HCT116 (cell line): ENCODE data around the gene PRAF2. TPM values are rescaled to one million over a fixed set of nuclear protein-coding genes. Genes with fewer than 3 reads are reported as not detected.
A peak's percentile ranks its signal among the peaks of the same experiment; 100 is the strongest.

ENCODE experiments used
- ATAC-seq: fragments of 200-7000 bp; cut with Tn5 transposase; 2 replicates; pipeline ENCODE4 v1.9.1; 2020; ENCODE audit warnings: mild to moderate bottlenecking, moderate library complexity
- BruUV-seq: library from RNA; stranded (reverse); fragments of 400-500 nt; replicated peaks from 2 replicates; lab custom pipeline; 2021; lab: Mats Ljungman, UMichigan
- CTCF ChIA-PET: fragments of 300-600 bp; sonication (Branson Sonifier 250); formaldehyde crosslinking; loops from one replicate; lab custom pipeline; 2021; ENCODE audit warnings: antibody characterized with exemption; lab: Charles Lee
- POLR2A ChIA-PET: fragments of 300-600, 350-600 bp; sonication (Branson Sonifier 250); formaldehyde crosslinking; loops from one replicate; lab custom pipeline; 2021; ENCODE audit warnings: antibody characterized with exemption; lab: Charles Lee
- RAD21 ChIA-PET, 2 experiments: fragments of 300-600 bp; sonication (Branson Sonifier 250); formaldehyde crosslinking; loops; one replicate each; lab custom pipeline; 2023; ENCODE audit warnings: low total read pairs in 2 of 2; ENCODE audit not compliant: uncharacterized antibody in 2 of 2, unreplicated experiment in 2 of 2, low non-redundant PET in 1 of 2; lab: Charles Lee
- DNase-seq: peaks from one replicate; pipeline ENCODE4 v3.0.0-alpha.2; 2010; ENCODE audit warnings: low read depth, low spot score
- H2AFZ ChIP-seq: fragments of 200-600 bp; shearing (Covaris generic), sonication (generic); 2 replicates; pipeline ENCODE4 v1.6.1; 2017; ENCODE audit warnings: low read depth, mixed run types, mixed read lengths, antibody characterized with exemption, low read length; ENCODE audit not compliant: poor library complexity, severe bottlenecking
- H3K27ac ChIP-seq: 2 replicates; pipeline ENCODE4 v1.5.1; 2012; ENCODE audit warnings: low read depth, low read length
- H3K27me3 ChIP-seq: fragments of 200-600 bp; sonication (generic); 2 replicates; pipeline ENCODE4 v1.6.1; 2016; ENCODE audit warnings: mixed run types, low read length, mixed read lengths; ENCODE audit not compliant: insufficient read depth
- H3K36me3 ChIP-seq, 2 experiments: fragments of 200-500 bp in 1 of 2; fragments of 200-600 bp in 1 of 2; sonication (Bioruptor generic) in 1 of 2; sonication (generic) in 1 of 2; 2 replicates each; pipeline versions ENCODE4 v1.5.1 to v1.6.1; 2014 to 2016; ENCODE audit warnings: low read length in 2 of 2, inconsistent platforms in 1 of 2, mixed read lengths in 1 of 2, mixed run types in 1 of 2; ENCODE audit not compliant: insufficient read depth in 2 of 2, control insufficient read depth in 1 of 2
- H3K4me1 ChIP-seq, 2 experiments: fragments of 200-600 bp in 1 of 2; sonication (generic) in 1 of 2; 2 replicates each; pipeline versions ENCODE4 v1.5.1 to v1.6.1; 2012 to 2017; ENCODE audit warnings: low read length in 2 of 2, inconsistent platforms in 1 of 2, mild to moderate bottlenecking in 1 of 2, mixed read lengths in 1 of 2, mixed run types in 1 of 2, moderate library complexity in 1 of 2; ENCODE audit not compliant: insufficient read depth in 2 of 2, control insufficient read depth in 1 of 2
- H3K4me2 ChIP-seq: fragments of 200-600 bp; sonication (generic); 2 replicates; pipeline ENCODE4 v1.6.1; 2017; ENCODE audit warnings: mixed run types, low read length, mixed read lengths
- H3K4me3 ChIP-seq, 2 experiments: fragments of 200-600 bp in 1 of 2; sonication (generic) in 1 of 2; replicated peaks in 1 of 2; 2 replicates each; pipeline ENCODE4 v1.5.1; 2011 to 2016; ENCODE audit warnings: low read length in 2 of 2, control low read depth in 1 of 2, low read depth in 1 of 2, mild to moderate bottlenecking in 1 of 2, mixed read lengths in 1 of 2, mixed run types in 1 of 2
- H3K79me2 ChIP-seq: fragments of 200-600 bp; sonication (generic); 2 replicates; pipeline ENCODE4 v1.6.1; 2017; ENCODE audit warnings: mild to moderate bottlenecking, mixed run types, low read length, moderate library complexity, mixed read lengths; ENCODE audit not compliant: insufficient read depth
- H3K9ac ChIP-seq: fragments of 200-600 bp; sonication (generic); 2 replicates; pipeline ENCODE4 v1.6.1; 2016; ENCODE audit warnings: low read length, mixed read lengths
- H3K9me2 ChIP-seq: fragments of 200-600 bp; sonication (generic), shearing (Covaris generic); 2 replicates; pipeline ENCODE4 v1.6.1; 2017; ENCODE audit warnings: mixed run types, mild to moderate bottlenecking, moderate library complexity; ENCODE audit not compliant: insufficient read depth
- H3K9me3 ChIP-seq, 2 experiments: fragments of 200-500 bp in 1 of 2; fragments of 200-600 bp in 1 of 2; sonication (Bioruptor generic) in 1 of 2; sonication (generic) in 1 of 2; 2 replicates each; pipeline ENCODE4 v1.6.1; 2014 to 2017; ENCODE audit warnings: low read length in 2 of 2, mixed read lengths in 2 of 2, inconsistent platforms in 1 of 2, low read depth in 1 of 2, mild to moderate bottlenecking in 1 of 2, mixed run types in 1 of 2, moderate library complexity in 1 of 2; ENCODE audit not compliant: control insufficient read depth in 1 of 2, insufficient read depth in 1 of 2
- H4K20me1 ChIP-seq: fragments of 200-600 bp; sonication (generic), shearing (Covaris generic); 2 replicates; pipeline ENCODE4 v1.6.1; 2017; ENCODE audit warnings: mixed run types, mild to moderate bottlenecking, moderate library complexity; ENCODE audit not compliant: insufficient read depth
- ATF3 ChIP-seq: IDR thresholded peaks from 2 replicates; pipeline ENCODE4 v1.6.1; 2012
- CBX3 ChIP-seq: IDR thresholded peaks from 2 replicates; pipeline ENCODE4 v1.6.1; 2012; ENCODE audit warnings: low read depth
- CEBPB ChIP-seq: IDR thresholded peaks from 2 replicates; pipeline ENCODE4 v1.6.1; 2012; ENCODE audit warnings: low read depth
- ELF1 ChIP-seq: IDR thresholded peaks from 2 replicates; pipeline ENCODE4 v1.6.1; 2012; ENCODE audit warnings: low read depth, borderline replicate concordance
- TCF7L2 ChIP-seq: IDR thresholded peaks from 2 replicates; pipeline ENCODE4 v1.7.0; 2011; ENCODE audit warnings: borderline replicate concordance, inconsistent platforms; ENCODE audit not compliant: insufficient read depth, insufficient read length; ENCODE audit errors: extremely low read depth
- ZFX ChIP-seq: fragments of 450-650 bp; IDR thresholded peaks from 2 replicates; pipeline ENCODE4 v1.6.1; 2017
- intact Hi-C: fragments of 100-400 bp; cut with micrococcal nuclease; formaldehyde crosslinking; loops from 2 replicates; pipeline ENCODE4 v1.10.0; 2022
- total RNA-seq: library from RNA; stranded (reverse); gene quantifications from one replicate; pipeline ENCODE4 v1.2.1, GENCODE V29; 2021; ENCODE audit not compliant: unreplicated experiment

The PRAF2 gene
- total RNA-seq, 1 experiment from 2014 or later, result 18.8 TPM

DNA sequence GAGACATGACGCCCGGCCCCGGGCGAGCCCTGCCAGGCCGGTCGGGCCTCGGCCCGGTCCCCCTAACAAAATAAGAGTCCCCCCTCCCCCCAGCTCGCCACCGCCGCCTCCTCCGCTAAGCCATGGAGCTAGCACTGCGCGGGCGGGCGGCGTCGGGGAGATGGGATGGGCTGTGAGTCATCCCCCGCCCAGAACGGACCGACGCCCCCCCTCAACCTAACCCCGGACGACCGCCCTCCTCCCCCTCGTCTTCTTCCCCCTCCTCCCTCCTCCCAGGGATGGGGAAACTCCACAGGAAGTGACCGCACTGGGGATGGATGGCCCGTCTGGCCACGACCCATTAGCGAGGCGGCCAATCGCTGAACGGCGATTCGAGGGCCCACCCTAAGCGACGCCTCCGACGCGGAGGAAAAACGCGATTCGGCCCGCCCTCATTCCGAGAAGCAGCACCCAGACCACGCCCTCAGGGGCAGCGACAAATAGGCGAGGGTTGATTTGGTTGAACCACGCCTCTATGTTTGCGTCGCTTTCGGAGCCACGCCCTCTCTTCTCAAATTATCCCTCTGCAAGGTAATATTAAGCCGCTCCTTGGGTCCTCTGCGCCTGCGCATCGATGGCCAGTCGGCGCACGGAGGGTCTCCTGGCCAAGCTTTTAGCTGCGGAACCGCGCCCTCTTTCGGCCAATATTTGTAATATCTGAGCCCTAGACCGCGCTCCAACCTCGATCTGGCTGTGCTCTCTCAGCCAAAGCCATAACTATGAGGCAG is 30.4 kb downstream of the PRAF2 start, which contains the start of gene TFE3 (continued):
- TF ChIP-seq CBX3 (no peak), CEBPB (no peak), ELF1 (no peak), TCF7L2 (no peak)

DNA sequence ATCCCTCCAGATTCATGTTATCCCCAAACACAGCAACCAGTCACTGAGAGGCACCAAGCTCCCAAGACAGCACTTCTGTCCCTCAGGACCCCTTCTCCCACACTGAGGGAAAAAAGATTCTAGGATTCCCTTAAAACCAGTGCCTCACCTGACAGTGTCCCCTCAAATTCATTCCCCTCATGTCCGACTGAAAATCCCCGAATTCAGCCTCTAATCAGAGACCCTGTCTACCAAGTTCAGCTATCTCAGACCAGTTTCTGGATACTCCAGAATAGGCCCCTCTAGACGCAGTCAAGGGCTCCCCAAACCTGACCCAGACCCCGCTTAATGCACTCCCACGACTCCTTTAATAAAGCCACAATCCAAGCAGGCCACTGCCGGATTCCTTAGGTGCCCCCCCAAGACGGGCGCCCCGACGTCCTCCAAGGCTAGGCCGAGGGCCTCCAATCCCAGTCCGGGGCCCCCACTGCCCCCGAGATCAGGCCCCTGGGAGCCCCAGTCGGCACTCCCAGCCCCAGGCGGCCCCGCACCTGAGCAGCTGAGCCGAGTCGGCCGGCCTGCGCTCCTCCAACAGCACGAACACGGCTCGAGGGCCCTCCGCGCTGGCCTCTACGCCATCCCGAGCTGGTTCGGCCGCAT is 31.1 kb downstream of the PRAF2 start:
- DNase-seq (no peak), ATAC-seq (no peak)
- Histone ChIP-seq H3K4me1 (peaks cover 23 to 34% of the 10 kb centered on the region in 2 experiments), H3K9me2 (no peaks in the 10 kb centered on the region), H3K9me3 (no peaks in the 10 kb centered on the region), H3K27ac (peak overlapping the region; percentile 94), H2AFZ (no peak overlapping the region), H3K79me2 (peaks cover 36% of the 10 kb centered on the region), H3K4me2 (peak overlapping the region; percentile 87), H3K9ac (peak overlapping the region; percentile 88), H3K4me3 (peak overlapping the region; percentile 69), H3K36me3 (peaks cover 4 to 5% of the 10 kb centered on the region in 2 experiments; a peak in 3 of 4 replicates), H4K20me1 (no peaks in the 10 kb centered on the region), H3K27me3 (no peaks in the 10 kb centered on the region)
- ChIA-PET POLR2A (interaction anchor here (1.0 to 1.1 kb wide), 2 partner anchors 25 to 41 kb away, joined by 3 to 4 read pairs; partner anchors contain the start of gene GRIPAP1), RAD21 (no interaction called here), CTCF (interaction anchor here (0.7 to 1.7 kb wide), 2 partner anchors 14 to 113 kb away, joined by 3 to 5 read pairs; no protein-coding TSS in a partner anchor)
- no TSS peak for BruUV-seq
- TF ChIP-seq ATF3, result no peak
- peak; percentile 72 for TF ChIP-seq ZFX
- intact Hi-C loops, result loop anchor here (2.0 to 10.0 kb wide), 3 partner anchors 40 to 122 kb away; partner anchors contain the start of genes GRIPAP1 and MAGIX
